ENCODE results near the gene ATL1.

Gene ATL1

GRCh38 chr14:50562841-50563240 lies 2.9 kb downstream of the ATL1 start:
- H2AFZ ChIP-seq (ENCODE audit: low read length, unreplicated experiment) = no peak overlapping the region
- H3K4me1 ChIP-seq (ENCODE audit: control insufficient read depth, insufficient read depth, low read length, unreplicated experiment) = peaks cover 5% of the 10 kb centered on the region
- no peaks in the 10 kb centered on the region for H3K36me3 ChIP-seq (ENCODE audit: insufficient read depth, low read length)
- H3K4me3 ChIP-seq (ENCODE audit: low read depth, low read length) = no peak overlapping the region
- H3K79me2 ChIP-seq (ENCODE audit: control insufficient read depth, insufficient read depth, low read length, unreplicated experiment) = no peaks in the 10 kb centered on the region
- peaks cover 40% of the 10 kb centered on the region for H3K27me3 ChIP-seq (ENCODE audit: insufficient read depth, low read length)
- no peak overlapping the region for H3K27ac ChIP-seq (ENCODE audit: low read depth, low read length)

GRCh38 chr14:50569714-50570274 lies 9.8 kb downstream of the ATL1 start:
- Histone ChIP-seq H3K4me3 (ENCODE audit: low read depth, low read length) (no peak overlapping the region), H3K79me2 (ENCODE audit: control insufficient read depth, insufficient read depth, low read length, unreplicated experiment) (no peaks in the 10 kb centered on the region)

DNA sequence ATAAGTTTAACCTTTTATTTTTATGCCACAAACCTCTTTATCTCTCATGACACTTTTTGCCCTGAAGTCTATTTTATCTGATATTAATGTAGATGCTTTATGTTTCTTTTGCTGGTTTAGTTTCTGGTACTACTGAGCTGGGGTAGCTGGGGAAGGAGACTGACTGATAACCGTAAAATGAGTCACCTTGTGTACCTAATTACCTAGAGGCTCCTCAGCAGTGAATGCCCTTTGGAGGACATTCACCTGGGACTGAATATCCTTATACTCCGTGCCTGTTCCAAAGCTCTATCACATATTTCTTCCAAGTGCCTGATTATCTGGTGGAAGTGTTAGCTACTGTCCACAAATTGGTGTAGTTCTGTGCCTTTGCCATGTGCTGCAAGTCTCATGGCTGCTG lies 13.9 kb downstream of the ATL1 start:
- Histone ChIP-seq H3K27ac (ENCODE audit: low read depth, low read length) (no peak overlapping the region), H2AFZ (ENCODE audit: low read length, unreplicated experiment) (no peak overlapping the region), H3K79me2 (ENCODE audit: control insufficient read depth, insufficient read depth, low read length, unreplicated experiment) (no peaks in the 10 kb centered on the region), H3K36me3 (ENCODE audit: insufficient read depth, low read length) (0 out of 2 replicates have a peak, but pooled peaks cover 4% of the 10 kb centered on the region), H3K4me3 (ENCODE audit: low read depth, low read length) (no peak overlapping the region), H3K4me1 (ENCODE audit: control insufficient read depth, insufficient read depth, low read length, unreplicated experiment) (no peaks in the 10 kb centered on the region), H3K27me3 (ENCODE audit: insufficient read depth, low read length) (no peaks in the 10 kb centered on the region; the same call in 1 of the 2 replicates)

More at GRCh38 chr14:50569714-50570274, 9.8 kb downstream of the ATL1 start:
- H3K36me3 ChIP-seq (ENCODE audit: insufficient read depth, low read length) = 0 out of 2 replicates have a peak, but pooled peaks cover 4% of the 10 kb centered on the region
- no peaks in the 10 kb centered on the region for H3K4me1 ChIP-seq (ENCODE audit: control insufficient read depth, insufficient read depth, low read length, unreplicated experiment)
- H2AFZ ChIP-seq (ENCODE audit: low read length, unreplicated experiment) = no peak overlapping the region
- no peaks in the 10 kb centered on the region for H3K27me3 ChIP-seq (ENCODE audit: insufficient read depth, low read length)
- no peak overlapping the region for H3K27ac ChIP-seq (ENCODE audit: low read depth, low read length)

- no peak overlapping the region for H3K27ac ChIP-seq (ENCODE audit: low read depth, low read length)
- H3K79me2 ChIP-seq (ENCODE audit: control insufficient read depth, insufficient read depth, low read length, unreplicated experiment) = no peaks in the 10 kb centered on the region
- no peaks in the 10 kb centered on the region for H3K4me1 ChIP-seq (ENCODE audit: control insufficient read depth, insufficient read depth, low read length, unreplicated experiment)
- H2AFZ ChIP-seq (ENCODE audit: low read length, unreplicated experiment) = no peak overlapping the region
- no peaks in the 10 kb centered on the region; the same call in 1 of the 2 replicates for H3K27me3 ChIP-seq (ENCODE audit: insufficient read depth, low read length)
- H3K36me3 ChIP-seq (ENCODE audit: insufficient read depth, low read length) = 0 out of 2 replicates have a peak, but pooled peaks cover 1% of the 10 kb centered on the region
- no peak overlapping the region for H3K4me3 ChIP-seq (ENCODE audit: low read depth, low read length)
Observed at GRCh38 chr14:50575769-50576168, 15.8 kb downstream of the ATL1 start.

DNA sequence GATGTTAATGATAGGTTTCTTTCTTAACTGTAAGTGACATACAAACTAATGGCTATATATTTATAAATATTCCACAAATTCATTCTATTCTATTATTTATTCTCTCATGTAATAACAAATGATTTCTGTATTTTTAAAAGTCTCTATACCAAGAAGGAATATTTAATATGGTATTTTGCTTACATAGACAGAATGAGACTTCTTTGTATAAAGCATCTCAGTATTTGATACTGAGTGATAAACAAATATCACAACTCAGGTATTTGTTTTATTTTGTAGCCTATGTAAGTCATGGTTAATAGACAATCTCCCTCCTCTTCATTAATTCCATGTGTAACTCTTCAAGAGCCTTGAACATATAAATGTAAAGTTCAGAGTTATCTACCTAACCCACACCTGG lies 18.0 kb downstream of the ATL1 start:
- no peaks in the 10 kb centered on the region for H3K36me3 ChIP-seq (ENCODE audit: insufficient read depth, low read length)
- H3K27me3 ChIP-seq (ENCODE audit: insufficient read depth, low read length) = no peaks in the 10 kb centered on the region; the same call in 1 of the 2 replicates
- no peak overlapping the region for H2AFZ ChIP-seq (ENCODE audit: low read length, unreplicated experiment)
- H3K4me1 ChIP-seq (ENCODE audit: control insufficient read depth, insufficient read depth, low read length, unreplicated experiment) = no peaks in the 10 kb centered on the region
- no peak overlapping the region for H3K4me3 ChIP-seq (ENCODE audit: low read depth, low read length)
- H3K27ac ChIP-seq (ENCODE audit: low read depth, low read length) = no peak overlapping the region
- H3K79me2 ChIP-seq (ENCODE audit: control insufficient read depth, insufficient read depth, low read length, unreplicated experiment) = no peaks in the 10 kb centered on the region

DNA sequence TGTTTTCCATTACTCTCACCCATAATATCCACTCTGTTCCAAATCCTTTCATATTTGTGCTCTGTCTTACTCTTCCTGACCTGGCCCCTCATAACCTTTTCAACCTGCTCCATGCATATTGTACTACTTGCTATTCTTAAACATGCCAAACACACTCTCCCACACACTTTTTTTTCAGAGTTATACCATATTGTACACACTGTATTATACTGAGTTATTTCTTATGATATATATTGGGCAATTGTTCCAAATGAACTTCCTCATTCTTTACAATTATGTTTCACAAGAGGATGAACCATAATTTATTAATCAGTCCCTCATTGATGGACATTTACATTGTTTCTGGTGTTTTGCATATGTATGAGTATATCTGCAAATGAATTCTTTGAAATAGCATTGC lies 18.5 kb downstream of the ATL1 start:
- Histone ChIP-seq H3K79me2 (ENCODE audit: control insufficient read depth, insufficient read depth, low read length, unreplicated experiment) (no peaks in the 10 kb centered on the region), H3K4me3 (ENCODE audit: low read depth, low read length) (no peak overlapping the region), H3K4me1 (ENCODE audit: control insufficient read depth, insufficient read depth, low read length, unreplicated experiment) (no peaks in the 10 kb centered on the region), H3K27me3 (ENCODE audit: insufficient read depth, low read length) (no peaks in the 10 kb centered on the region; the same call in 1 of the 2 replicates), H3K36me3 (ENCODE audit: insufficient read depth, low read length) (no peaks in the 10 kb centered on the region), H3K27ac (ENCODE audit: low read depth, low read length) (no peak overlapping the region), H2AFZ (ENCODE audit: low read length, unreplicated experiment) (no peak overlapping the region)

DNA sequence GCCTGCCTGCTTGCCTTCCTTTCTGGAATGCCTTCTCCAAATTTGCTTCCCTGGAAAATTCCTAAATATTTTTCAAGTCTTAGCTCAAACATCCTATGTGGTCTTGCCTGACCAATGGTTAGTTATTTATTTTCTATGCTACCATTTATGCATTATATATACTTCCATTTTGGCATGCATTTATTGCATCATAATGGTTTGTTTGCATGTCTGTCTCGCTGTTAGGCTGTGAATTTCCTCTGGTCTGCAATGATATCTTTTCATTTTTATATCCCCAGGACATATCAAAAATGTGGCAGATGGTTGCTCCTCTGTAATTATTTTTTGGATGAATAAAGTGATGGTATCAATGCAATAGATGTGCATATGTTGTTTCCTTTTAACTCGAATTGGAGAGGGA lies 30.5 kb downstream of the ATL1 start:
- no peak overlapping the region for H3K27ac ChIP-seq (ENCODE audit: low read depth, low read length)
- H2AFZ ChIP-seq (ENCODE audit: low read length, unreplicated experiment) = no peak overlapping the region
- no peaks in the 10 kb centered on the region for H3K36me3 ChIP-seq (ENCODE audit: insufficient read depth, low read length)
- no peaks in the 10 kb centered on the region for H3K27me3 ChIP-seq (ENCODE audit: insufficient read depth, low read length)
- no peaks in the 10 kb centered on the region for H3K4me1 ChIP-seq (ENCODE audit: control insufficient read depth, insufficient read depth, low read length, unreplicated experiment)
- no peak overlapping the region for H3K4me3 ChIP-seq (ENCODE audit: low read depth, low read length)
- no peaks in the 10 kb centered on the region for H3K79me2 ChIP-seq (ENCODE audit: control insufficient read depth, insufficient read depth, low read length, unreplicated experiment)

GRCh38 chr14:50594577-50595316 lies 34.8 kb downstream of the ATL1 start:
- Histone ChIP-seq H3K4me3 (ENCODE audit: low read depth, low read length) (no peak overlapping the region), H3K79me2 (ENCODE audit: control insufficient read depth, insufficient read depth, low read length, unreplicated experiment) (no peaks in the 10 kb centered on the region), H3K4me1 (ENCODE audit: control insufficient read depth, insufficient read depth, low read length, unreplicated experiment) (no peaks in the 10 kb centered on the region), H3K36me3 (ENCODE audit: insufficient read depth, low read length) (no peaks in the 10 kb centered on the region), H3K27ac (ENCODE audit: low read depth, low read length) (no peak overlapping the region), H2AFZ (ENCODE audit: low read length, unreplicated experiment) (no peak overlapping the region), H3K27me3 (ENCODE audit: insufficient read depth, low read length) (no peaks in the 10 kb centered on the region)

DNA sequence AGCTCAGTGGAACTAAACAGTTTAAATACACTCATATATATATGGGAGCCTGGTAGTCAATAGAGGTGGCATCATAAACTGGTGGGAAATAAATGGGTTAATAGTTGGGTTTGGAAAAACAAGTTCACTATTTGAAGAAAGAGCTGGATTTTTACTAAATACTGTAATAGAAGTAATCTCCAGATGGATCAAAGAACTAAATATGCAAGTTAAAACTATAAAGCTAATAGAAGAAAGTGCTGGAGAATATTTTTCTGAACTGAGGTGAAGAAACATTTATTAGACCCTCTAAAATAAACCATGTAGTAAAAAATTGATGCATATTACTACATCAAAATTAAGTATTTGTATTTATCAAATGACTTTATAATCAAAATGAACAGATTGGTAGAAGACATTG lies 38.8 kb downstream of the ATL1 start:
- Histone ChIP-seq H3K36me3 (ENCODE audit: insufficient read depth, low read length) (no peaks in the 10 kb centered on the region), H3K27ac (ENCODE audit: low read depth, low read length) (no peak overlapping the region), H2AFZ (ENCODE audit: low read length, unreplicated experiment) (no peak overlapping the region), H3K79me2 (ENCODE audit: control insufficient read depth, insufficient read depth, low read length, unreplicated experiment) (no peaks in the 10 kb centered on the region), H3K4me3 (ENCODE audit: low read depth, low read length) (no peak overlapping the region), H3K4me1 (ENCODE audit: control insufficient read depth, insufficient read depth, low read length, unreplicated experiment) (peaks cover 3% of the 10 kb centered on the region), H3K27me3 (ENCODE audit: insufficient read depth, low read length) (no peaks in the 10 kb centered on the region)

- Histone ChIP-seq H3K79me2 (ENCODE audit: control insufficient read depth, insufficient read depth, low read length, unreplicated experiment) (no peaks in the 10 kb centered on the region), H3K27ac (ENCODE audit: low read depth, low read length) (no peak overlapping the region), H3K36me3 (ENCODE audit: insufficient read depth, low read length) (no peaks in the 10 kb centered on the region), H3K4me3 (ENCODE audit: low read depth, low read length) (no peak overlapping the region), H3K4me1 (ENCODE audit: control insufficient read depth, insufficient read depth, low read length, unreplicated experiment) (peaks cover 3% of the 10 kb centered on the region), H3K27me3 (ENCODE audit: insufficient read depth, low read length) (no peaks in the 10 kb centered on the region), H2AFZ (ENCODE audit: low read length, unreplicated experiment) (no peak overlapping the region)
Observed at GRCh38 chr14:50599700-50600444, 39.9 kb downstream of the ATL1 start.

Measured in ACC112 (cell line).